ENCODE data around the gene GABRA5.
"Not testable (repeated sequence)": the region's sequence is repeated elsewhere in the genome, so short reads cannot be mapped to it uniquely, and the experiment has no call there.

The GABRA5 gene

DNA sequence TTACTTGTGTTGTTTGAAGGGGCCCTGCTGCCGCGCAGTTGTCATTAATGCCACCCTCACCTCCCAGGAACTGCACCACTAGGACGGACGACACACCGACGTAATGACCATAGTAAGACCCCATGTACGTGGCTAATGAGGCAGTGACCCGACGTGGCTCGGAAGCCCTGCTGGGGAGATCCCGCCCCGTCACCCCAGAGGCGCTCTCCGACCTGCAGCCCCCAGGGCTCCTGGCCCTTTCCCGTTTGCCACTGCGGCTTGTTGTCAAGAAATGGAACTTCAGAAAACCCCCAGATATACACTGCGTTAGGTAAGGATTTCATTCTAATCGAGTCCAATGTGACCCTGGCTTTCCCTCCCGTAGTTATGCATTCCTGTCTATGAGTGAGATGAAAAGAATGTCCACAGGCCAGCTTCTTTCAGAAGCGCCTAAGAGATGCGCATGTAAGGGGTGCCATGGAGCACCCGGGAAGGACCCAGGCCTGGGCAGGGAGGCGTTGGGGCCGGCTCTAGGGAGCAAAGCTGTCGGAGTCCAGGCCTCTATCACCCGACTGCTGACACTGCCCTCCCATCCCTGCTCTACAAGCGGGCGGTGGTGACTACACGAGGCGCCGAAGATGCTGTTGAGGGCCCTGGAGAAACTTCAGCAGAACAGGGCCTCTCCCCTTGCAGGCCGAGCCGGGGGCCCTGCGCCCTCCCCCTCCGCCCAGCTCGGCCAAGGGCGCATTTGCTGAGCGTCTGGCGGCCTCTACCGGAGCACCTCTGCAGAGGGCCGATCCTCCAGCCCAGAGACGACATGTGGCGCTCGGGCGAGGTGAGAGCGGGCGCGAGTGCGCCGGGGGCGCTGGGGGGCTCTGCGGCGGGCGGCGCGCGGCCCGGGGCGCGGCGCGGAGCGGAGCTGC is at the start of gene GABRA5:
GABRA5 (plus strand) TSS at position 765 of the 902 bp plus-strand sequence. CDS start 2,187 bp downstream, outside the sequence.
- DNase-seq = no peak

GRCh38 chr15:26831191-26831590 is 35.7 kb upstream of the GABRA5 start:
- DNase-seq = not testable (repeated sequence)

- DNase-seq = no peak
Observed at GRCh38 chr15:26831951-26832350, 34.9 kb upstream of the GABRA5 start.

- DNase-seq = no peak
Observed at GRCh38 chr15:26838742-26839460, 28.0 kb upstream of the GABRA5 start.

- DNase-seq = no peak
Observed at GRCh38 chr15:26841514-26841913, 25.3 kb upstream of the GABRA5 start.

DNA sequence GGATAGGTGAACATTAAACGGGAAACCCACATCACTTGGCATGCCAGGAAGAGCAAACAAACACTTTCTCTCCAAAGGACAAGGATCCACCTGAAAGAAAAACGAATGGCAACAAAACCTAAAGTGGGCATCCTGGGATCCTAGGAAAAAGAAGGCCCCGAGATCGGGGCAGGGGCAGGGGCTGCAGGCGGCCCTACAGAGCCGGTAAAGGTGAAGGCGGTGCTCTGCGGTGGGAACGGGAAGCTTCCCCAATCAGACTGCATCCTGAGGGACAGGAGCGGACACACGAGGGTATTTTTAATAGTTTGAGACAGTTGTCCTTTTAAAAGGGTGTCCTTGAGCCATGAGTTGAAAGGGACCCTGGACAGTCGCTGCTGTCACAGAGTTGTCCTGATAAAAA is 24.9 kb upstream of the GABRA5 start:
- no peak for DNase-seq

DNA sequence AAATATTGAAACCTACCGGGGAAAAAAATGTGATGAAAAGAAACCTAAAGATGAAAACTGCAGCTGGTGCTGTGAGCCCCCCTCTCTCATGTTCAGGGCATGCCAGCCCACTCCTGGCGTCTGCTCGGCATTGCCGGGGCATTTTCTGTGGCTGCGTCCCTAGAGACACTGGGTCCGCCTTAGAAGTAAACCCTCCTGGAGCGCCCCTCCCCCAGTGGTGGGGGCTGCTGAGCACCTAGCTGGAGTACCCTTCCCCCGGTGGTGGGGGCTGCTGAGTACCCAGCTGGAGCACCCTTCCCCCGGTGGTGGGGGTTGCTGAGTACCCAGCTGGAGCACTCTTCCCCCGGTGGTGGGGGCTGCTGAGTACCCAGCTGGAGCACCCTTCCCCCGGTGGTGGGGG is 24.5 kb upstream of the GABRA5 start:
- no peak for DNase-seq

GRCh38 chr15:26844901-26845300 is 22.0 kb upstream of the GABRA5 start:
- DNase-seq = no peak

- DNase-seq = no peak
Observed at GRCh38 chr15:26848498-26848897, 18.4 kb upstream of the GABRA5 start.

DNA sequence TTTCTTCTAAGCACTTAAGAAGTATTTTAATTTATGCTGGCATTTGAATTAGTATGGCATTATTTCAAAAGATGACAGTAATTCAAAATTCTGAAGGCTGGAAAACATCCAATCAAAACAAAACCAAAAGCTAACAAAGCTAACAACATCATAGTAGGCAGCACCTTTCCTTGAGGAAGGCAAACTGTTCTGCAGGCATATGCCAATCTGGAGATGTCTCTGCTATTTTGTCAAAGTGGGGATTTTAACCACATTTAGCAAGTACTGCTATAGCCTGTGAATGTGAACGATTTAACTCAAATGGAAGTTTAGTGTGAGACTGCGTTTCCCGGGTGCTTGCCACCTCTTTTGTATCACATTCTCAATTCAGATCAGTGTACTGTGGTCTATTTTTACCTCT is 16.7 kb upstream of the GABRA5 start:
- no peak for DNase-seq

GRCh38 chr15:26852980-26853379 is 13.9 kb upstream of the GABRA5 start:
- no peak for DNase-seq

- DNase-seq = no peak
Observed at GRCh38 chr15:26854435-26854834, 12.4 kb upstream of the GABRA5 start.

DNA sequence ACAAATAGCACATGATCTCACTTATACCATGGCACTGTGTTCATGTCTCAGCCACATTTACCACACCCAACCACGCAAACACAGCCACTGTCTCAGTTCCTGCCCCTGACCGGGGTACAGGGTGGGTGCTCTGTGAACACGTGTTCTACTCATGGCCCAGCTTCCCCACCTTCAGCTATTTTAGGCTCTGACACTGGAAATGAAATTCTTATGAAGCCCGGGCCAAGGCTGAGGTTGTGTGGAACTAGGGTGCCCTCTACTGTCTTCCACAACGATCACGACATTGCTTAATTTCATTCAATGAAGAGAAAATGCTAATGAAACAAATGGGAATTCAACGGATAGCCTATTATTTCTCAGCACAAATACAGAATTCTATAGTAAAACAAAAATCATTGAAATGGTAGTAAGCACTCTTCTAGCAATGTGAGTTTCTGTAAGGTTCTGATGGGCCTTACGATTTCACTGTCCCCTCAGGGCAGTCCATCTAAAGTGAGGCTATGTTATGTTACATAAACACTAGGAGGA is 2.1 kb upstream of the GABRA5 start:
- DNase-seq = no peak

DNA sequence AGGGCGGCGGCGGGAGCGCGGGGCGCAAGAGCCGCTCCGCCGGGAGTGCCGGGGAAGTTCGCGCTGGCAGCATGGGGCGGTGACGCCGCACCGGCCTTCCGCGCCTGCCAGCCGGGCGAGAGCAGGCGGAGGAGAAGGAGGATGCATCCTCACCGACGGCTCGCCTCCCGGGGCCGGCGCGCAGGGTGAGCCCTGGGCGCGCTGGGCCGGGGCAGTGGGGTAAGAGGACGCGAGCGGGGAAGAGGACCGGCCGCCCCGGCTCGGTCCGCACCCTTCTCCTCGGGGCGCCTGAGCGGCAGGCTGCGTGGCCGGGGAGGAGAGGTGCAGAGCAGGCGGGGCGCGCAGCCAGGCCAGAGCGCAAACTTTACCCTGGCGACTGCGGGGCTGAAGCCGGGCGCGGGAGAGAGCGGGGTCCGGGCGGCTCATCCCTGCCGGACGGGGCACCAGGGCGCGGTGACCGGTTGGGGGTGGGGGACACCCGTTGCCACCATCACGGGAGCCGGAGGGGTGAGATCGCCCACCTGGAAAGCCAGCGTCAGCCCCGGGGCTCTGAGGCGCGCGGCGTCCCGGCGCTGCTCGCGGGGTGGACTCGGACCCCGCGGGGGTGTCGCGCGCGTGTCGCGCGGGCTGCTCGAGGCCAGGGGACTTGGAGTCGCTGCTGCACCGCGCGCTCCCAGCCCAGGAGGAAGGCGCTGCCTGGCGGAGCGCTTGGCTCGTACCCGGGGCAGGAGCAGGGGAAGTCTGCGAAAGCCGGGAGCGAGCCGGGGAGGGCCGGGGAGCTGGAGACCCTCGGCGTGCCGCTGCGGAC is 542 bp downstream of the GABRA5 start:
- DNase-seq = no peak

GRCh38 chr15:26868029-26868685 is 1.3 kb downstream of the GABRA5 start:
- DNase-seq = no peak

GRCh38 chr15:26869628-26870027 is 2.8 kb downstream of the GABRA5 start:
- DNase-seq = no peak

GRCh38 chr15:26870346-26870745 is 3.5 kb downstream of the GABRA5 start:
- DNase-seq = no peak

- no peak for DNase-seq
Observed at GRCh38 chr15:26872206-26872605, 5.3 kb downstream of the GABRA5 start.

DNA sequence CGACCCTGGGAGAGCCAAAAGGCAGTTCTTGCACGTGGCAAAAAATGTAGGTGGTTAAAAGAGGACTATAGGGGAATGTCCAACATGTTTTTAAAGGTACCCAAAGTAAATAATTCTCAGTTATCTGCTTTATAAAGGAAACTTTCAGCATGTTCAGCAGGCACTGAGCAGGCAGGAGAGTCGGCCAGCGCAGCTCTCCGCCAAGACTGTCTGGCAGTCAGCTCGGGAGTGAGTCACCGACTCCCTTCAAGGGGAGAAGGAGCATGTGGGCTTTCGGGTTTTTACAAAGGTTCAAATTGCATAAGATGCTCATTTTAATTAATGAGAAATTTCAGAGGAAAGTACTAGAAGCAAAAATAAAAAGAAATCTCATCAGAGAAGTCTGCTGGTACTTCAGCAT is 7.0 kb downstream of the GABRA5 start:
- DNase-seq = no peak

- DNase-seq = no peak
Observed at GRCh38 chr15:26874774-26875475, 8.1 kb downstream of the GABRA5 start.

DNA sequence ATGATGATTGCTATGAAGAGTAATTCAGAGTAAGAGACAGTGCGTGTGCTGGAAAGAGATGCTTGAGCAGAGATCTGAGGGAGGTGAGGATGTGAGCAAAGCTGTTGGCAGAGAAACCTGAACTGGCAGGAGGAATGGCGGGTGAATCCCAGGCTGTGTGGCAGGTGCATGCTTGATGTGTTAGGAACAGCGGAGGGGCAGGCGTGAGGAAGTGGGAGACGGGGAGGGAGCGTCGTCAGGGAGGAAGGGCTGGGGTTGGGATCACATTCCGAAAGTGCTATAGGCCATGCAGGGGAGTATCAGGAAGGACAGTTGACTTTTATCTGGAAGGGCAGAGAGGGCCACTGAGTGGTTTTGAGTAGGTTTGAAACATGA is 8.6 kb downstream of the GABRA5 start:
- no peak for DNase-seq

DNA sequence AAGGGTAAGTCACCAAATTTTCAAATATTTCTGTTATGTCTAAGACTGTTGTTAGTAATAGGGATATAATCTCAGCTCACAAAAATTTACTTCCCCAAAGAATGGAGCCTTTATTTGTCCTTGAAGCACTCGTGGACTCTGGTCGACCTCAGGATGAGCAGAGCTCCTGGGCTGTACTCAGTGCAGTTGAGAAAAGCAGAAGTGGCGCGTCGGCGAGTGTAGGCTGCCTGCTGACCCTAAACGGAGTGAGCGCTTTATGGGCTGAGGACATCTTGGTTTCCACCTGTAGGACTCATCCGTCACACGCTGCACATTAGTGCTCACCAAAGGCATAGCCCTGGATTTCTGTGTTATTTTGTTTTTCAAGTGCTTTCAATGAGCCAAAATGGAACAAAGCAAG is 11.0 kb downstream of the GABRA5 start:
- no peak for DNase-seq

Measured in stimulated activated naive CD4-positive, alpha-beta T cell treated with Interleukin-2 at 50 U/mL for 16 hours (primary cell).